Measurements from ENCODE around the gene MAPK12.
"Not testable (repeated sequence)": the region's sequence is repeated elsewhere in the genome, so short reads cannot be mapped to it uniquely, and the experiment has no call there.

The MAPK12 gene

GRCh38 chr22:50281957-50282356 is 20.5 kb upstream of the MAPK12 start:
- no peak for DNase-seq (ENCODE audit: low read depth)

DNA sequence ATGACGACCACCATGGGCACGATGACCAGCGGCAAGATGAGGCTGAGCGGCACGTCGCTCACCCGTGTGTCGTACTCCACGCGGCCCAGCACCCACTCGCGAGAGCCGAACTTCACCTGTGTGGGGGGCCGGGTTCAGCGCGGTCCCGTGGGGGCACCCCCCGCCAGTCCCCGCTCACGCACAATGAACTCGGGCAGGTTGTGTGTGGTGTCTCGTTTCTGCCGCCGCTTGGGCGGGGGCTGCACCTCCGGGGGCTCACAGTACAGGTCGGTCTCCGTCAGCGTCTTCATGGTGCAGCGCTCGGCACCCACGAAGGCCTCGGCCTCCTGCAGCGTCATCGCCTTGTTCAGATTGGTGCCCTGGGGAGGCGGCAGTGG is 19.9 kb upstream of the MAPK12 start:
- no peak for DNase-seq (ENCODE audit: low read depth)

DNA sequence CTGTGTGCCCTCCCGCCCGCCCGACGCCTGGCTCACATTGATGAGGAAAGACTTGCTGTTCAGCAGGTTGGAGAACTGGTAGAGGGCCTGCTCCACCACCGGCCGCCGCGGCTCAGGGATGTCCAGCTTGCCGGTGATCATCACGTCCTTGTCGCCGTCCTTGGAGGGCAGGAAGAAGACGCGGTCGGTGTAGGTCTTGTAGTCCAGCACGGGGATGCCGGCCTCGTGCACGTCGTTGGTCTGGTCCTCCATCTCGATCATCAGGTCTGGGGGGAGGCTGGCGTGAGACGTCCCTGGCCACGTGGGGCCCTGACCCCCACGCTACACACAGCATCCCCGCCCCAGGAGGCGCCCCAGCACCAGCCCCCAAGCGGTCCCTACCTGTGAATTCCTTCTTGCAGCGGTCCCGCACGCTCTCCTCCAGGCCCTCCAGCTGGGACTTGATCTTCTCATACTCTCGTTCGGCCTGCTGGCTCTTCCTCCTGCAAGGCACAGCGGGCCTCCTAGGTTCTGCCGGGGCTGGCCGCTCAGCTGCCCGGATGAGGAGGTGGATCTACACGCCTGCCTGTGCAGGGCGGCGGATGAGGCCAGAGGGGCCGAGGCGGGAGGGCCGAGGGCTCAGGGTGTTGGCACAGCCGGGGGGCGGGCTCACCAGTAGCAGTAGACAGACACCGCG is 19.4 kb upstream of the MAPK12 start:
- DNase-seq (ENCODE audit: low read depth): no peak

DNA sequence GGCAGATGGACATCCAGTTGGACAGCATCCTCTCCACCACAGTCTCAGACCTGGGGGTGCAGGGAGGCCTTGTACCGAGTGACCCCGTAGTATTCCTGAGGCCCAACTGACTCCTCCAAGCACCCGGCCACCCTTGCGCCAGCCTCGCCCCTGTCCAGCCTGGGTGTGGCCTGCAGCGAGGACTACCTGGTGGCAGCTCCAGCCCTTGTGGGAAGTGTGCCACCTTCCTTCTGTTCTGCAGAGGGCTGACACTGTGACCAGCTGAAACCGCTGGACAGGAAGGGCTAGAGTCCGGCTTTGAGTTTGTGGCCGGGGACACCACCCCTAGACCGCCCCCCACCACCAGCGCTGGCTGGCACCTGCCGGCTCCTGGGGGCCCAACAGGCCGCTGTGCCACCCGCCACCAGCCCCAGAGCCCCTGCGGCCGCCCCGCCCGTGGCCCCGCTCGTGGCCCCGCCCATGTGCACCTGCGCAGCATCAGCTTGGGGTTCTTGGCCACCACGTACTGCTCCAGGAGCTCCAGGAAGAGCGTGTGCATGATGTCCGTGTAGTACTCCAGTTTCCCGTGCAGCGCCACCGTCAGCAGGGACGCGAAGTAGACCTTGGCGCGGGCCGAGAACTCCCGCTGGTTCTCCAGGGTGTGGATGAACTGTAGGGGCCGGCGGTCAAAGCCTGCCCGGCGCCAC is 18.7 kb upstream of the MAPK12 start:
- DNase-seq (ENCODE audit: low read depth): no peak

DNA sequence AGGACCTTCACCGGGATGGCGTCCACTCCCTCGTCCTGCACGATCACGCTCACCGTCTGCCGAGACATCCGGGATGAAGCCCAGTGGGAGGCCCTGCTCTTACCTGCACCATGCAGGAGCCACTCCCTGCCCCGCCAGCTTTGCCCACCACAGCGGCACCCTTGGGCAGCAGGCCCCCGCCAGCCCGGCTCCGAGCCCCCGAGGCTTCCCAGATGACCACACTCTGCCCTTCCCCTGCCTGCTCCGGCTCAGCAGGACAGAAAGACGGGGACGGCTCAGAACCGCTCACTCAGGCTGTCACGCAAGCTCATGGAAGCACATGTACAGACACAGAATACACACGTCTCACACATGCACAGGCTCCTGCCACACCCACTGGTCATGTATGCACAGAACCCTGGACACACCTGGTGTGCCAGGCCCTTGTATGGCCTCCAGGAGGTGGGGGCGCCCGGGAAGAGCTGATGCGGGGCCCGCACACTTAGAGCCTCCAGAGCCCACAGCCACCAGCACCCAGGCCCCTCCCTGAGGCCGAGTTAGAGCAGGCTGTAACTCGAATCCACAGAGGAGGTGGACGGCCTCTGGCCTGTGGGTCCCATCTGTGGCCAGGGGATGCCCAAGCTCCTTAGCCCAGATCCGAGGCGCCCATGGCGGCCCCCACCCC is 17.6 kb upstream of the MAPK12 start:
- DNase-seq (ENCODE audit: low read depth): no peak

DNA sequence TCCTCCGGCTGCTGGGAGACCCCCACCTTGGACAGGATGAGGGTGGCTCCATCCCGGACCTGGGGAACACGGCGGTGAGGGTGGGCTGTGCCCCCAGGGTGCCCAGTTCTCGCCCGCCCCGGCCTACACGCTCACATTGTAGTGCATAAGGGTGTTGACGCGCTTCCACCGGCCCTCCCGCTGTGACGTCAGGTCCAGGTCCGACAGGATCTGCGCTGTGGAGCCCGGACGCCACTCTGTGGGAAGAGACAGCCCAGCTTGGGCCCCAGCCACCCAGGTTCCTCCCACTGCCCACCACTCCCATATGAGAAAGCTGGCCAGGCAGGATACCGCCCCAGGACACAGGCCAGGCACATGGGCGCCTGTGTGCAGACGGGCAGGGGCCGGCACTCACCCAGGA is 17.0 kb upstream of the MAPK12 start:
- no peak for DNase-seq (ENCODE audit: low read depth)

DNA sequence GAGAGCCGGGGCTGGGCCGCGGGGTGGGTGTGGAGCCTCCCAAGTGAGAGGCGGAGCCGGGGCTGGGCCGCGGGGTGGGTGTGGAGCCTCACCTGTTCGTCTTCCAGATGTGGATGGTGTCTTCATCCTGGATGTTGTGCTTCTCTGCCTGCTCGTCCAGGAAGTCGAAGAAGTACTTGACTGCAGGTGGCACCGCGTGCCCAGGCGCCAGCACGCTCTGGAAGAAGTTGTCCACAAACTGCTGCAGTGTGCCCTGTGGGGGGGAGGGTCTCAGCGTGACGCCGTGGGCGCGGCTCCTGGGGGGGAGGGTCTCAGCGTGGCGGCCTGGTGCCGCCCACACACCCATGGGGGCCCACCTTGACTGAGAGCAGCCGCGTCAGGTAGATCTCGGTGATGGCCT is 16.3 kb upstream of the MAPK12 start:
- no peak for DNase-seq (ENCODE audit: low read depth)

GRCh38 chr22:50276143-50276542 is 14.7 kb upstream of the MAPK12 start:
- DNase-seq (ENCODE audit: low read depth): no peak

DNA sequence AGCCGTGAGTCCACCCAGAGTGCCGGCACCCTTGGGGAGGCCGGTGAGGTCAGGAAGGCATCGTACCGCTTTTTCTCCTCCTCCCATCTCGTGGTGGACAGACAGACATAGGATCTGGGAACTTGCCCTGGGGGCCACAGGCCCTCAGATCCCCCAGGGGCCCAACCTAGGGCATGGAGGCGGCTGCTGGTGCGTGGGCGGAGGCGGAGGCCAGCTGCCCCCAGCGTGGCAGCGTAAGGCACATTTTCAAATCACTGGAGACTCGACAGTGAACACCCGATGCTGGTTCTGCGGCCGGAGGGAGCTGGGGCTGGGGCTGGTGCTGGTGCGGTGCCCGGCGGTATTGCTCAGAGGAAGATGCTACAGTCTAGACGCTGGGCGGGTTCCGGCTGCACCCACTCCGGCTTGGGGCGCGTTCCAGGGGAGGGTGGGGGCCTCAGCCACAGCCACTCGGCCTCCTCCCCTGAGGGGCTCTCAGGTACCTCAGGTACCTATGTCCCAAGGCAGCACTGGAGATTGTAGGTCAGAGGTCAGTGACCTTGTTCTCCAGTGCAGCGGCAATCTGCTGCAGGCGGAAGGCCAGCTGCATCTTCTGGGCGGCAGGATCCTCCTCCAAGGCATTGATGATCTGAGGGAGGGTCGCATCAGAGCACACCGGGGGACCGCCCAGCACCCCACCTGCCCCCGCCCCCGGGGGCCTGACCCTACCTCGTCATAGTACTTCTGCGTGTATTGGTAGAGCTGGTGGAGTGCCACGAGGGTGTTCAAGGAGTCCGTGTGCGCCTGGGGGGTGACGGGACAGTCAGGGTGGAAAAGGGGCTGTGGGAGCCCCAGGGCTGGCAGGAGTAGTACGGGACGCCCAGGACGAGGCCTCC is 13.9 kb upstream of the MAPK12 start:
- DNase-seq (ENCODE audit: low read depth): no peak

DNA sequence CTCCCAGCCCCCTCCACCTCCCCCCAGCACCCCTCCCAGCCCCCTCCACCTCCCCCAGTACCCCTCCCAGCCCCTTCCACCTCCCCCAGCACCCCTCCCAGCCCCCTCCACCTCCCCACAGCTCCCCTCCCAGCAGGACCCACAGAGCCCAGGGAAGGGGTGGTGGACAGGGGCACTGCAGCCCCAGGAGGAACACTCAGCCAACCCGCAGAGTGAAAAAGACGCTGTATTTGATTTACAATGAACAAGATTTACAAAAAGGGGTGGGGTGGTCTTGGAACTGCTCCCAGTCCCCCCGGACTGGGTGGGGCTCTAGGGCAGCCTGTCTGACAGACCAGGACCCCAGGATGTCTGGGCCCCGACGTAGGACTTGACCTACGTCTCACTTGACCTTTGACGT is 13.3 kb upstream of the MAPK12 start:
- no peak for DNase-seq (ENCODE audit: low read depth)

- no peak for DNase-seq (ENCODE audit: low read depth)
Measured at GRCh38 chr22:50274311-50274710, 12.8 kb upstream of the MAPK12 start.

GRCh38 chr22:50273781-50274180 is 12.3 kb upstream of the MAPK12 start:
- DNase-seq (ENCODE audit: low read depth): not testable (repeated sequence)

- not testable (repeated sequence) for DNase-seq (ENCODE audit: low read depth)
Measured at GRCh38 chr22:50273352-50273751, 11.9 kb upstream of the MAPK12 start.

DNA sequence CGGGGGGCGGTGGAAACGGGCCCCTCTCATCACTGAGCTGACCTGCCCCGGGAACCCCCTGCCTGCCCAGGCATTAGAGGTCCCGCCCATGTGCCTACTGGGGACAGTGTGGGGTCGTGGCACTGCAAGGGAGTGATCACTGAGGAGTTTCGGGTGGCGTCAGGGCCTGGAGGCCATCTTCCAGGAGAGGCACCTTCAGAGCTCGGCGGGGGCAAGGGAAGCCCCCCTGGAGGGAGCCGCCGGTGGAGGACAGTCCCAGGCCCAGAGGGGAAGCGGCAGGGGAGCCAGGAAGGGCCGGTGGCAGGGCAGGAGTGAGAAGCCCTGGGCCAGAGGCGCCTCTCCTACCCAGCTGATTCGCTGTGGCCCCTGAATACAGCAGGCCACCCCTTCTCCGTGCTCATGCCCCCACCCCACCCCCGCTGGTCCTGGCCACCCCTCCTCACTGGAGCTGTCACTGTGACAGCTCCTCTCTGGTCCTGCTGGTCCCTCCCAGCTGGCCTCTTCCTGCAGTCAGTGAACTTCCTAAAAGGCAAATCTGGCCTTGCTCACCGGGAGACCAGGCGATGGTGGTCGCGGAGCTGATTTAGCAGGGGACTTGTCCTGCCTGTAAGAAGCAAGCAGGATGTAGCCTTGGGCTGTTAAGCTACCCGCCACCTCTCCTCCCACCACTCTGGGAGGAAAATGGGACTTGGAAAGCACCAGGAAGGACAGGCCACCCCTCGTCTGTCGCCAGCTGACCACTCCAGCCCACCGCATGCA is 10.7 kb upstream of the MAPK12 start:
- no peak for DNase-seq (ENCODE audit: low read depth)

DNA sequence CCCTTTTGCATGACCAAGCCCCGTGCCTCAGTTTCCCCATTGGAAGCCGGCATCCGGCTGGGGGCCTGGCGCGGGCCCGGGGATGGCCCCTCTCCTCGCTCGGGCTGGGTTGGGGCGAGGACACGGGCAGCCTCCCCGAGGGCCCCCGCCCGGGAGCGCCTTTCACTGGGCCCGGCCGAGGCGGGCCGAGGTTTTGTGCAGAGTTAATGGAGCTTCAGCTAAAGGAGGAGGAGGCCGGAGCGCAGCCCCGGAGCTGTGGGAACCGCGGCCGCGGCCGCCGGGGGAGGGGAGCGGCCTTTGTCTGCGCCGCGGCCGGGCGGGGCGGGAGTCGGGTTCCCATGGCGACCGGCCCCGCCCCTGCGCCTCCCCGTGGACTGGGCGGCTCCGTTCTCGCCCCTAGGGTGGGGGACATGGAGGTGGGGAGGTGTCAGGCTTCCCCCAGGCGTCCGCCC is 10.1 kb upstream of the MAPK12 start:
- DNase-seq (ENCODE audit: low read depth): no peak

DNA sequence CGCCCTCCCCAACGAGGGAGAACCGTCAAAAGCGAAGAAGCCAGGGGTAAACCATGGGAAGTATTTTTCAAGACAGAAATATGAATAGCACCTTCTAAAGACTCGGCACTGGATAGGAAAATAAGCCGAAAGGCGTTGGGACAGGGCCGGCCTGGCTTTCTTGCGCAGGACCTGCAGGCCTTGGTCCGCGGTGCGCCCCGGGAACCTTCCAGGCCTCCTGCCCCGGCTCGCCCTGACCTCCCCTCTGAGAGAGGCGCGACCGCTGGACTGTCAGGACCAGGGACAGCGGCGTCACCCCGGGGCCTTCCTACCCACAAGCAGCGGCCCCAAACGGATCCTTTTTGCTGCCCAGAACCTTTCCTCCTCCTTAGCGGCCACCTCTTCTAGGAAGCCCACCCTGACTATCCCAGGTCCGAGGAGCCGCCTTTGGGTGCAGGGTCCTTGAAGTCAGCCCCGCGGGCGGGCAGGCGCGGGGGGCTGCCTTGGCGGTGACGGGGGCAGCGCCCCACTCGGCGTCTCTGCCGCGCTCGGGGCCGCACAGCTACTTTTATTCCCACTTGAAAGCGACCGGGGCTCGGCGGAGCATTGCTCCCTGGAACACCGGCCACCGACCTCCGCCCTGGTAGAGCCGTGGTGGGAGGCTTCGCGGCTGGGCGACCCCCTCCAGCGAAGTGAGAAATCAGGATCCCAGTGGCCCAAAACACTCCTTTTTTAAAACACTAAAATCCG is 9.3 kb upstream of the MAPK12 start:
- no peak for DNase-seq (ENCODE audit: low read depth)

GRCh38 chr22:50269970-50270665 is 8.6 kb upstream of the MAPK12 start, which contains the start of gene MAPK11:
Gene MAPK11 (minus strand): TSS chr22:50270380. CDS start chr22:50270292, 88 bp downstream.
- DNase-seq (ENCODE audit: low read depth): no peak

DNA sequence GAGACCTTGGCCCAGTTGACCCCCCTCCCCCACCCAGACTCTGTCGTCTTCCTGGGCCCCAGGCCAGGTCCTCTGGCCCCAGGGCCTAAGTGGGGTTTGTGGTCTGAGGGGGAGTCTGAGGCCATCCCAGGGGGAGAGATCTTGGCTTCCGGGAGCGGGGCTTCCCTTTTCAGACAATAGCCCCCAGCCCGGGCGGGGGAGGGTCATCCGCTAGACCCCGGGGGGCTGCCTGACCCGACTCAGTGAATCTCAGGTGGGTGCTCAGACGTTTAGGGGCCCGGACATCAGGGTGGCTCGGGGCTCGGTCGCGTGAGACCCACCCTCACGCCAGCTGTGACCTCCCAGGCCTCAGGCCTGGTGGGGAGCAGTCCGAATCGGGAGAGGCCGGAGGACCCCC is 8.1 kb upstream of the MAPK12 start:
- no peak for DNase-seq (ENCODE audit: low read depth)

GRCh38 chr22:50268655-50269113 is 7.2 kb upstream of the MAPK12 start:
- DNase-seq (ENCODE audit: low read depth): no peak
